WERI-Rb-1 (cell line): ENCODE results near the gene CPT1C.

Source experiments
- DNase-seq: peaks from one replicate; pipeline ENCODE4 v3.0.0-alpha.2; 2020
- H3K27ac ChIP-seq: fragments of 250-450 bp; sonication (Bioruptor Pico); 2 replicates; pipeline ENCODE4 v1.5.1; 2020; ENCODE audit warnings: mild to moderate bottlenecking, moderate library complexity
- H3K27me3 ChIP-seq: fragments of 250-450 bp; sonication (Bioruptor Pico); 2 replicates; pipeline ENCODE4 v1.5.1; 2021; ENCODE audit warnings: mild to moderate bottlenecking, low read depth, moderate library complexity; ENCODE audit not compliant: insufficient read depth, severe bottlenecking
- H3K36me3 ChIP-seq: fragments of 250-450 bp; sonication (Bioruptor Pico); 2 replicates; pipeline ENCODE4 v1.5.1; 2020; ENCODE audit warnings: mild to moderate bottlenecking, moderate library complexity
- H3K4me3 ChIP-seq: 2 replicates; pipeline ENCODE4 v1.5.1; 2011; ENCODE audit warnings: low read depth, mild to moderate bottlenecking, control low read depth, low read length
- H3K9me3 ChIP-seq: fragments of 250-450 bp; sonication (Bioruptor Pico); 2 replicates; pipeline ENCODE4 v1.5.1; 2021; ENCODE audit warnings: mild to moderate bottlenecking, moderate library complexity; ENCODE audit not compliant: severe bottlenecking
- TF ChIP-seq, protein P1 (sequence below): IDR thresholded peaks from 2 replicates; pipeline ENCODE4 v1.5.1; 2011; ENCODE audit warnings: low read depth, mild to moderate bottlenecking, control low read depth, inconsistent platforms, low read length

The CPT1C gene

GRCh38 chr19:49645995-49646394, 44.9 kb upstream of the CPT1C start:
- TF ChIP-seq, protein P1, sequence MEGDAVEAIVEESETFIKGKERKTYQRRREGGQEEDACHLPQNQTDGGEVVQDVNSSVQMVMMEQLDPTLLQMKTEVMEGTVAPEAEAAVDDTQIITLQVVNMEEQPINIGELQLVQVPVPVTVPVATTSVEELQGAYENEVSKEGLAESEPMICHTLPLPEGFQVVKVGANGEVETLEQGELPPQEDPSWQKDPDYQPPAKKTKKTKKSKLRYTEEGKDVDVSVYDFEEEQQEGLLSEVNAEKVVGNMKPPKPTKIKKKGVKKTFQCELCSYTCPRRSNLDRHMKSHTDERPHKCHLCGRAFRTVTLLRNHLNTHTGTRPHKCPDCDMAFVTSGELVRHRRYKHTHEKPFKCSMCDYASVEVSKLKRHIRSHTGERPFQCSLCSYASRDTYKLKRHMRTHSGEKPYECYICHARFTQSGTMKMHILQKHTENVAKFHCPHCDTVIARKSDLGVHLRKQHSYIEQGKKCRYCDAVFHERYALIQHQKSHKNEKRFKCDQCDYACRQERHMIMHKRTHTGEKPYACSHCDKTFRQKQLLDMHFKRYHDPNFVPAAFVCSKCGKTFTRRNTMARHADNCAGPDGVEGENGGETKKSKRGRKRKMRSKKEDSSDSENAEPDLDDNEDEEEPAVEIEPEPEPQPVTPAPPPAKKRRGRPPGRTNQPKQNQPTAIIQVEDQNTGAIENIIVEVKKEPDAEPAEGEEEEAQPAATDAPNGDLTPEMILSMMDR = no peak
- peaks cover 44% of the 10 kb centered on the region for H3K36me3 ChIP-seq
- DNase-seq = no peak

GRCh38 chr19:49646586-49646985, 44.3 kb upstream of the CPT1C start:
- Histone ChIP-seq H3K27me3 (no peaks in the 10 kb centered on the region), H3K27ac (no peak overlapping the region), H3K4me3 (no peak overlapping the region), H3K36me3 (peaks cover 44% of the 10 kb centered on the region), H3K9me3 (no peaks in the 10 kb centered on the region)
- TF ChIP-seq, protein P1 = no peak
- no peak for DNase-seq

More at GRCh38 chr19:49645995-49646394, 44.9 kb upstream of the CPT1C start:
- Histone ChIP-seq H3K4me3 (no peak overlapping the region), H3K27me3 (no peaks in the 10 kb centered on the region), H3K27ac (no peak overlapping the region), H3K9me3 (no peaks in the 10 kb centered on the region)

GRCh38 chr19:49651029-49651819, 39.7 kb upstream of the CPT1C start:
- H3K4me3 ChIP-seq = no peak overlapping the region
- TF ChIP-seq, protein P1 = no peak
- peaks cover 75% of the 10 kb centered on the region for H3K36me3 ChIP-seq
- H3K9me3 ChIP-seq = no peaks in the 10 kb centered on the region
- H3K27ac ChIP-seq = no peak overlapping the region
- H3K27me3 ChIP-seq = no peaks in the 10 kb centered on the region
- no peak for DNase-seq

GRCh38 chr19:49651820-49652550, 38.9 kb upstream of the CPT1C start:
- TF ChIP-seq, protein P1 = no peak
- Histone ChIP-seq H3K9me3 (no peaks in the 10 kb centered on the region), H3K4me3 (no peak overlapping the region), H3K27me3 (no peaks in the 10 kb centered on the region), H3K27ac (no peak overlapping the region), H3K36me3 (peaks cover 76% of the 10 kb centered on the region)
- no peak for DNase-seq

- TF ChIP-seq, protein P1 = no peak
- Histone ChIP-seq H3K27me3 (no peaks in the 10 kb centered on the region), H3K27ac (no peak overlapping the region), H3K4me3 (no peak overlapping the region), H3K9me3 (no peaks in the 10 kb centered on the region), H3K36me3 (peaks cover 77% of the 10 kb centered on the region)
- no peak for DNase-seq
Measured at GRCh38 chr19:49652551-49653465, 38.1 kb upstream of the CPT1C start.
